Activated T-helper 1 cell treated with anti-CD3 and anti-CD28 coated beads, Interleukin-2, amount 50 U/mL, for 16 hours (primary cell): ENCODE data around the gene SLC19A1.

Source experiments
- DNase-seq, 2 donors: peaks; one replicate each; pipeline ENCODE4 v3.0.0-alpha.2; 2020; ENCODE audit warnings: low read depth in 1 of 2, low spot score in 1 of 2

Gene SLC19A1

GRCh38 chr21:45468051-45468970, 73.9 kb downstream of the SLC19A1 start:
- DNase-seq, result no peak

GRCh38 chr21:45467221-45467779, 74.9 kb downstream of the SLC19A1 start:
- DNase-seq, result no peak

DNA sequence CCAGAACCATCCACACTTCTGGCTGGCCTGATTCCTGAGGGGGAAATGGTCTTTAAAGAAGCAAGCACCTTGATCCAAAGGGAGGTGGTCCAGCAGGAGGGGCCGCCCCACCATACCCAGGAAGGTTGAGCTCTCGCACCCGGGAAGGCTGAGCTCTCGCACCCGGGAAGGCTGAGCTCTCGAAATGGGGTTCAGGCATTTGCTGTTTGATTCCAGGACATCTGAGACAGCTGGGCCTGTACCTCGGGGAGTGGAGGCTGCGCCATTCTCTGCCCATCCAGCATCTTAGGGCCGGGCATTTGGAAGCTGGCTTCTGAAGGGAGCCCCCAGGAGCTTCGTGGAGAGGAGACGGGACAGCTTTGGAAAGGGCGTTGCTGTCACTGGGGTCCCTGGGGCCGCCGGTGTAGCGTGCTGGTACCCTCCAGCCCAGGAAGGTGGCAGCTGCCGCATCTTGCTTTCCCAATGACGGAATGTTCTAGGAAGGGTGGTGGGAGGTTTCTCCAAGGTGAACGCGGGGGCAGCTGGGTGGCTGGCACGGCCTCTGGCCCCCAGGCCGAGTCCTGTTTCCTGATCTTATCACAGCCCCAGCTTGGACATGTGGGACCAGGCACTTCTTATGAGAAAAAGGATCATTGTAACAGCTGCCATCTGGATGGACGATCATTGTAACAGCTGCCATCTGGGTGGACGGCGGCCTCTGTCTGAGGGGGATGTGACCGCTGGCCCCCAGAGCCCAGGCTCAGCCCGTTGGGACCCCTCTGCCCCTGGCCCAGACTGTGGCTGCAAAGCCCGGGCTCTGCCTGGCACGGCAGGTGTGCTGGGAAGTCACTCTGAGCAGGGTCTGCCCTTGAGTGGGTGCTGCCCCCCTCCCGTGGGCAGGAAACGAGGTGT, 75.7 kb downstream of the SLC19A1 start:
- DNase-seq, result no peak

DNA sequence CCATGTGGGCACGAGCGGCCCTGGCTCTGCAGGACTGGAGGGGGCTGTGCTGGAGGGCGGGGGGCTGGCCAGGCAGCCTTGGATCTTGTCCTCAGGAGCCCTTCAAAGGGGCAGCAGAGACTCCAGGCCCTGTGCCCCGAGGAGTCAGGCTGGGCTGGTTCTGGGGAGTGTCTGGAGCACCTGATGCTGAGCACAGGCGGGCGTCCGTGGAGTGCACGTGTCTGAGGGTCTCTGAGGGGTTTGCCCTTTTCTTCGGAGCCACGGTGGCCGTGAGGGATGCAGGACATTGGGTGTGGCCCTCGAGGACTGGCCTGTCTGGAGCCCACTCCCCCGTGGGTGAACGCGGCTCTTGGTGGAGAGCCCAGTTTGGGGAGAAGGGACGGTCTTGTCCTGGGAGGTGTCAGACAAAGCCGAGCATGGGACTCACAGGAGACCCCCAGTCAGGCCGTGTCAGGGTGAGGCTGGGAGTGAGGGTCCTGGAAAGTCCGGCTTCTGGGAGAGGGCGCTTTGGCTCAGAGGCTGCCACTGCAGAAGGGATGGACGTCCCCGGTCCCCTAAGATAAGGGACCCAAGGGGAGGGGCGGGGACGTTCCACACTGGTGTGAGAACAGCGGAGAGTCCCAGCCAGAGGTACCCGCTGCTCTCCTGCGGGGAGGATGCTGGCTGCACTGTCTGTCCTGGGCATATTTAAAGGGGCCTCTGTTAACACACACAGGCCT, 76.5 kb downstream of the SLC19A1 start:
- DNase-seq, result no peak

- no peak for DNase-seq
Observed at GRCh38 chr21:45465105-45465504, 77.1 kb downstream of the SLC19A1 start.

DNA sequence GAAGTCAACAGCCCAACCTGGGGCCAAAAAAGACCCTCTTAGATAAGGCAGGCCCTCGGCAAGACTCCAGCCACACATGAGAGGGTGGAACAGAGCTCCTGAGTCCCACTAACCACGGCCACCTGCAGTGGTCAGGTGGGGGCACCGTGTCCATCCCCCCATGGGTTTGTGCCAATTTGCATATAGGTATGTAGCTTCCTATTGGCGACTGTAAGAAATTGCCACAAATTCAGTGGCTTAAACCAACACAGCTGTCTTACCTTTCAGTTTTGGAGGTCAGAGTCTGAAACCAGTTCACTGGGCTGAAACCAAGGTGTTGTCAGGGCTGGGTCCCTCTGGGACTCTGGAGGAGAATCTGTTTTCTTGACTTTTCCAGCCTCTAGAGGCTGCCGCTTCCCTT, 77.9 kb downstream of the SLC19A1 start:
- no peak for DNase-seq

DNA sequence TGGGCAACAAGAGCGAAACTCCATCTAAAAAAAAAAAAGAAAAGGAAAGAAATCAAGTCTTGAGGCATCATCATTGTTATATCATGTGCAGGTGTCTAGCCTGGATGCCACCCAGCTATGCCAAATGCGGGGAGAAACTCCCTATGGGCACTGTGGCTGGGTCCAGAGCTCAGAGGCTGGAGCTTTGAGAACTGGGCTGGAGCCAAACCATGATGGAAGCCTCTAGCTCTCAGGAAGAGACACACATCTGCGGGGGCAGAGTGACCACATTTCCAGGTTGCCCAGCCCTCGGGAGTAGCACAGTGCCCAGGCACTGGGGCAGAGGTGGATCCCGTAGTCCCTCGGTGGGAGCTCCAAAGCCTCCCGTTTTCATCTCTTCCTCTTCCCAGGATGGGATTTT, 78.4 kb downstream of the SLC19A1 start:
- no peak for DNase-seq

- no peak for DNase-seq
Observed at GRCh38 chr21:45461806-45462341, 80.4 kb downstream of the SLC19A1 start.

DNA sequence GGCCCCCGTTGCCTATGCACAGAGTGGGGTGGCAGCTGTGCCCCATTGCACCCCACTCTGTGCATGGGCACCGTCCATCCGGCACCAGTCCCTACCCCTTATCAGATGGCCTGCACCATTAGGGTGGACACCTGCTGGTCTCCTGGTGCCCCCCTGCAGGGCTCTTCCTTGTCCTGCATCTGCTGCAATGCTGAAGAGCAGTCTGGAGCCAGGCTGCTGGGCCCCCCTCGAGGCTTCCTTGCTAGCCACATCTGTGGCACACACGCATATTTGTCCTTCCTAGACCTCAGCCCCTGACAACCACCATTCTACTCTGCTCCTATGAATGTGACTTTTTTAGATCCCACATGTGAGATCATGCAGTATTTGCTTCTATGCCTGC, 80.9 kb downstream of the SLC19A1 start:
- no peak for DNase-seq

DNA sequence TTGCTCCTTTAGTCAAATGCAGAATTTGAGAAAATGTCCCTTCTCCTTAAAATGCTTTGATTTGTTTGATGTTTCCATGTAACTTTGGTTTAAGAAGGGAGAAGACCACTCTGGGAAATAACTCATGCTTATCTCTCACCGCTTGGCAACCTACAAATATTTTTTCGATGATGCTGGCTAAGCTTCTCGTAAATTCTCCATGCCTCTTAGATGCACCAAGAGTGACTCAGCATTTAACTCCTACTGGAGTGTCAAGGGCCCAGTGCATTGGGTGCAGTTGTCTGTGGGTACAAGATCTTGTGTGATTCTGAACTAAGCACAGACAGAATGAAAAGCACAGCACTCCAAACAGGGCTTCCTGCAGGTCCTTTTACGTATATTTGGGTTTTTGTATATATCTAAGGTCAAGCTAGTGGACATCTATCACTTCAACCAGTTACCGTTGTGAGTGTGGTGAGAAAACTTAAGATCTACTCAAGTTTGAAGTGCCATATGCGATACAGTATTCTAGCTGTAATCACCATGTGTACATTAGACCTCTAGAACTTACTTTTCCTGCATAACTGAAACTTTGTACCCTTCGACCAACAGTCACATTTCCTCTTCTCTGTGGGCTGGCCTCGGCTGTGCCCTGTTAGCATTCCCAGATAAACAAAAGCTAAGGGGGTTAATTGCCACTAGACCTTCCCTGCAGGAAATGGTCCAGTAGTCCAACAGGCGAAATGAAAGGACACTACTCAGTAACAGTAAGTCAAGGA, 81.5 kb downstream of the SLC19A1 start:
- DNase-seq, result no peak

DNA sequence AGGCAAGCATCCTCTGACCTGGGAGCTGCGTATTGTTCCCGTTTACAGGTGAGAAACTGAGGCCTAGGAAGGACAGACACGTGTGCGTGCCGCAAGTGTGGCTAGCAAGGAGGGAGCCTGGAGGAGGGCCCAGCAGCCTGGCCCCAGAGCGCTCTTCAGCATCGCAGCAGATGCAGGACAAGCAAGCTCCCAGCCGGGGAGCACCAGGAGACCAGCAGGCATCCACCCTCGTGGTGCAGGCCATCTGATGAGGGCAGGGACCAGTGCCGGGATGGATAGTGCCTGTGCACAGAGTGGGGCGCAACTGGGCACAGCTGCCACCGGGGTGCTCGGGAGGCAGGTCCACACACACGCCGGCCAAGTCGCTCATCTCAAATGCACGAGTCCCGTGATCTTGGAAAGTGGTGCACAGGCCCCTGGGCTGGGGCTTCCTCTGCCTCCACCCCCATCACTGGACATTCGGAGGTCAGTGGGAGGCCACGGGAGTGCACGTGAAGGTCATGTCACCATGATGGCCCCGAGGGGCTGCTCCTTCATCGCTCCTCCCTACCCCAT, 82.2 kb downstream of the SLC19A1 start:
- no peak for DNase-seq

- no peak for DNase-seq
Observed at GRCh38 chr21:45459171-45460010, 82.8 kb downstream of the SLC19A1 start.

DNA sequence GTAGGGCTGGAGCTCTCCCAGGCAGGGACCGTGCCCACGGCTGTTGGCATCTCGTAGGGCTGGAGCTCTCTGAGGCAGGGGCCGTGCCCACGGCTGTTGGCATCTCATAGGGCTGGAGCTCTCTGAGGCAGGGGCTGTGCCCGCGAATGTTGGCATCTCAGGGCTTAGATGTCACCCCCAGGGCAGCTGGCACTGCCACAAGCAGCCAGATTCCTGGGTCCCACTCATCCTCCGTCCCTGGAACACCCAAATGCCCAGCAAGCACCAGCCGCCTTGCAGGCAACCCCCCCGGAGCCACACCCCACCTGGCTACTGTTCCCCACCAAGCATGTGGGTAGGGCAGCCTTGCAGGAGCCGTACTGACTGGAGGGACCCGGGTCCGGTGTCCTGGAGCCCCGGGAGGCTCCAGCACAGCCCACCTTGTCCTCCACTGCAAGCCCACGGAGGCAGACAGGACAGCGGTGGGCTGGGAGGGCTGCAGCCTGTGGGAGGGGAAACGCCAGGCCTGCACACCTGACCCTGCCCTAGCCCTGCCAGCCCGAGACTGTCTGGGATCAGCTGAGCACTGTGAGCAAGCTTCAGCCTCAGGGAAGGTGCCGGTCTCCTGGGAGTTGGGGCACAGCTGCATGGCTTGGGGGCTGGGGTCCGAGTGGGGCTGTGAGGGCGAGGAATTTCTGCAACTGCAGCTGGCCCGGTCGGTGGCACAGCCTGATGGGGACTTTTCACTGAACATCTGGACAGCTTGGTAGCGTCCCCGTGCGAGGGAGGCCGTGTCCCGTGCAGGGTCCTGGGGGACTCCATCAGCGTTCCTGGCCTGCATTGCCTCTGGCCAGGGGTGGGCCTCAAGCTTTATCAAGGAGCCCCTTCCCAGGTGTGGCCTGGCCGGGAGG, 83.7 kb downstream of the SLC19A1 start:
- DNase-seq, result no peak

GRCh38 chr21:45457832-45458172, 84.4 kb downstream of the SLC19A1 start:
- no peak for DNase-seq

DNA sequence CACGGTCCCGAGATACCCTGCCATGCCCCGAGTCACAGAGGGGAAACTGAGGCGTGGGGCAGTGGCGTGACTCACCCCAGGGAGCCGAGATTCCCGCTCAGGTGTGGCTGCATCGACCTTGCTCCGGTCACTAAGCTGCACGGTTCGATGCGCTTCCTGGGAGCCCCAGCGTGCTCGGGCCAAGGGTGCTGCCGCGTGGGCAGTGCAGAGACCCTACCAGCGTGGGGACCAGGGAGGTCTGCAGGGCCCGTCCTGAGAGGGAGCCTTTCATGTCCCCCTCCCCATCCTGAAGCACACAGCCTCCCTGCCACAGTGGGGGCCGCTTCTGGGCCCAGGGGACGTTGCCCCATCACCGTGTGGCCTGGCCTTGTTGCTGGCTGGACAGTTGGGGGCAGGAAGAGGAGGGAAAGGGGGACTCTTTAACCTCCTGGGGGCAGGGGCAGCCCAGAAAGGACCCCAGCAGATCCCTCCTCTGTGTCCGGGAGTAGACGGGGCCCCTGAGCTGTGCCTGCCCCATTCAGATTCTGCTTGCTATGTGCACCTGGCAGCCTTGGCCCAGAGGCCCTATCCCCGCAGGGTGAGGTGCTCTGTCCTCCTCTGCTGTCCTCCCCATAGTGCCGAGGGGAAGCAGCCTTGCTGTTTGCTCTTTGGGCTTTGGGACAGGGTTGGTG, 84.9 kb downstream of the SLC19A1 start:
- DNase-seq, result no peak

GRCh38 chr21:45456584-45457160, 85.6 kb downstream of the SLC19A1 start:
- no peak for DNase-seq
